ENCODE data around the gene NPAT. TPM values are rescaled to one million over a fixed set of nuclear protein-coding genes. Genes with fewer than 3 reads are reported as not detected.

The NPAT gene
- 11.7 TPM for polyA plus RNA-seq (2013, experiment 1 of 2)
- 15.8 TPM for polyA plus RNA-seq (2013, experiment 2 of 2)

- Histone ChIP-seq H3K4me3 (ENCODE audit: low read length) (peak within 1 kb of the TSS; percentile 90), H3K27ac (ENCODE audit: low read depth, low read length) (peak within 1 kb of the TSS; percentile 93), H3K9me3 (ENCODE audit: insufficient read depth, low read depth, low read length) (no peaks in the 10 kb centered on the region), H3K36me3 (ENCODE audit: insufficient read depth, low read length) (peaks cover 13% of the 10 kb centered on the region), H3K9ac (ENCODE audit: low read depth, low read length) (peak within 1 kb of the TSS; percentile 96), H3K4me1 (ENCODE audit: insufficient read depth, low read length) (peaks cover 42% of the 10 kb centered on the region), H3K27me3 (ENCODE audit: insufficient read depth, low read length) (no peaks in the 10 kb centered on the region)
- WGBS = under 1% methylated on average over 70 of the region's 70 CpGs
Observed at GRCh38 chr11:108222574-108223347, at the start of gene NPAT, which contains the start of gene ATM. TSS of gene NPAT (minus strand) at chr11:108222638. CDS start at chr11:108222536, 102 bp downstream. TSS of gene ATM (plus strand) at chr11:108223067. CDS start at chr11:108227625, 4,558 bp downstream.

- no peak overlapping the region for H3K4me3 ChIP-seq (ENCODE audit: low read length)
- no peaks in the 10 kb centered on the region for H3K9me3 ChIP-seq (ENCODE audit: insufficient read depth, low read depth, low read length)
- peaks cover 67% of the 10 kb centered on the region for H3K36me3 ChIP-seq (ENCODE audit: insufficient read depth, low read length)
- no peaks in the 10 kb centered on the region for H3K27me3 ChIP-seq (ENCODE audit: insufficient read depth, low read length)
- no peaks in the 10 kb centered on the region for H3K4me1 ChIP-seq (ENCODE audit: insufficient read depth, low read length)
- no peak overlapping the region for H3K27ac ChIP-seq (ENCODE audit: low read depth, low read length)
- WGBS = 93% methylated on average over 3 of the region's 3 CpGs
- no peak overlapping the region for H3K9ac ChIP-seq (ENCODE audit: low read depth, low read length)
Observed at GRCh38 chr11:108269583-108269982, 47.1 kb upstream of the NPAT start.

- Histone ChIP-seq H3K9ac (ENCODE audit: low read depth, low read length) (no peak overlapping the region), H3K27me3 (ENCODE audit: insufficient read depth, low read length) (no peaks in the 10 kb centered on the region), H3K4me3 (ENCODE audit: low read length) (no peak overlapping the region), H3K36me3 (ENCODE audit: insufficient read depth, low read length) (peaks cover 98% of the 10 kb centered on the region), H3K4me1 (ENCODE audit: insufficient read depth, low read length) (no peaks in the 10 kb centered on the region), H3K9me3 (ENCODE audit: insufficient read depth, low read depth, low read length) (no peaks in the 10 kb centered on the region), H3K27ac (ENCODE audit: low read depth, low read length) (no peak overlapping the region)
- no CpG with 5 or more reads among the region's 1 CpG for WGBS
Observed at GRCh38 chr11:108253176-108253575, 30.7 kb upstream of the NPAT start.

- Histone ChIP-seq H3K4me1 (ENCODE audit: insufficient read depth, low read length) (no peaks in the 10 kb centered on the region), H3K36me3 (ENCODE audit: insufficient read depth, low read length) (peaks cover 81% of the 10 kb centered on the region), H3K27ac (ENCODE audit: low read depth, low read length) (no peak overlapping the region), H3K27me3 (ENCODE audit: insufficient read depth, low read length) (no peaks in the 10 kb centered on the region), H3K9ac (ENCODE audit: low read depth, low read length) (no peak overlapping the region), H3K4me3 (ENCODE audit: low read length) (no peak overlapping the region), H3K9me3 (ENCODE audit: insufficient read depth, low read depth, low read length) (no peaks in the 10 kb centered on the region)
- WGBS = 94% methylated on average over 2 of the region's 2 CpGs
Observed at GRCh38 chr11:108246885-108247284, 24.4 kb upstream of the NPAT start.

GRCh38 chr11:108246308-108246707 is 23.9 kb upstream of the NPAT start:
- H3K27me3 ChIP-seq (ENCODE audit: insufficient read depth, low read length) = no peaks in the 10 kb centered on the region
- no peak overlapping the region for H3K27ac ChIP-seq (ENCODE audit: low read depth, low read length)
- H3K36me3 ChIP-seq (ENCODE audit: insufficient read depth, low read length) = peaks cover 79% of the 10 kb centered on the region
- no peak overlapping the region for H3K4me3 ChIP-seq (ENCODE audit: low read length)
- H3K4me1 ChIP-seq (ENCODE audit: insufficient read depth, low read length) = no peaks in the 10 kb centered on the region
- no peak overlapping the region for H3K9ac ChIP-seq (ENCODE audit: low read depth, low read length)
- H3K9me3 ChIP-seq (ENCODE audit: insufficient read depth, low read depth, low read length) = no peaks in the 10 kb centered on the region
- 87% methylated on average over 3 of the region's 3 CpGs for WGBS

- H3K9ac ChIP-seq (ENCODE audit: low read depth, low read length) = no peak overlapping the region
- H3K4me1 ChIP-seq (ENCODE audit: insufficient read depth, low read length) = no peaks in the 10 kb centered on the region
- H3K4me3 ChIP-seq (ENCODE audit: low read length) = no peak overlapping the region
- H3K9me3 ChIP-seq (ENCODE audit: insufficient read depth, low read depth, low read length) = no peaks in the 10 kb centered on the region
- no peaks in the 10 kb centered on the region for H3K27me3 ChIP-seq (ENCODE audit: insufficient read depth, low read length)
- H3K36me3 ChIP-seq (ENCODE audit: insufficient read depth, low read length) = peaks cover 78% of the 10 kb centered on the region
- WGBS = 87% methylated on average over 2 of the region's 2 CpGs
- H3K27ac ChIP-seq (ENCODE audit: low read depth, low read length) = no peak overlapping the region
Observed at GRCh38 chr11:108242422-108242821, 20.0 kb upstream of the NPAT start.

- Histone ChIP-seq H3K27me3 (ENCODE audit: insufficient read depth, low read length) (no peaks in the 10 kb centered on the region), H3K9ac (ENCODE audit: low read depth, low read length) (no peak overlapping the region), H3K4me1 (ENCODE audit: insufficient read depth, low read length) (no peaks in the 10 kb centered on the region), H3K36me3 (ENCODE audit: insufficient read depth, low read length) (peaks cover 79% of the 10 kb centered on the region), H3K9me3 (ENCODE audit: insufficient read depth, low read depth, low read length) (no peaks in the 10 kb centered on the region), H3K4me3 (ENCODE audit: low read length) (no peak overlapping the region), H3K27ac (ENCODE audit: low read depth, low read length) (no peak overlapping the region)
- WGBS = 91% methylated on average over 3 of the region's 4 CpGs
Observed at GRCh38 chr11:108241330-108242037, 19.0 kb upstream of the NPAT start.

- no peaks in the 10 kb centered on the region for H3K4me1 ChIP-seq (ENCODE audit: insufficient read depth, low read length)
- H3K27me3 ChIP-seq (ENCODE audit: insufficient read depth, low read length) = no peaks in the 10 kb centered on the region
- no peaks in the 10 kb centered on the region for H3K9me3 ChIP-seq (ENCODE audit: insufficient read depth, low read depth, low read length)
- H3K27ac ChIP-seq (ENCODE audit: low read depth, low read length) = no peak overlapping the region
- no peak overlapping the region for H3K4me3 ChIP-seq (ENCODE audit: low read length)
- H3K36me3 ChIP-seq (ENCODE audit: insufficient read depth, low read length) = peaks cover 82% of the 10 kb centered on the region
- no peak overlapping the region for H3K9ac ChIP-seq (ENCODE audit: low read depth, low read length)
Observed at GRCh38 chr11:108239076-108239475, 16.6 kb upstream of the NPAT start.

GRCh38 chr11:108237058-108237481 is 14.6 kb upstream of the NPAT start:
- H3K27ac ChIP-seq (ENCODE audit: low read depth, low read length) = no peak overlapping the region
- no peaks in the 10 kb centered on the region for H3K4me1 ChIP-seq (ENCODE audit: insufficient read depth, low read length)
- 96% methylated on average over 1 of the region's 1 CpG for WGBS
- H3K36me3 ChIP-seq (ENCODE audit: insufficient read depth, low read length) = peaks cover 91% of the 10 kb centered on the region
- H3K9ac ChIP-seq (ENCODE audit: low read depth, low read length) = no peak overlapping the region
- no peaks in the 10 kb centered on the region for H3K27me3 ChIP-seq (ENCODE audit: insufficient read depth, low read length)
- no peaks in the 10 kb centered on the region for H3K9me3 ChIP-seq (ENCODE audit: insufficient read depth, low read depth, low read length)
- H3K4me3 ChIP-seq (ENCODE audit: low read length) = no peak overlapping the region

GRCh38 chr11:108235633-108236032 is 13.2 kb upstream of the NPAT start:
- Histone ChIP-seq H3K36me3 (ENCODE audit: insufficient read depth, low read length) (peaks cover 90% of the 10 kb centered on the region), H3K27me3 (ENCODE audit: insufficient read depth, low read length) (no peaks in the 10 kb centered on the region), H3K27ac (ENCODE audit: low read depth, low read length) (no peak overlapping the region), H3K9ac (ENCODE audit: low read depth, low read length) (no peak overlapping the region), H3K4me3 (ENCODE audit: low read length) (no peak overlapping the region), H3K9me3 (ENCODE audit: insufficient read depth, low read depth, low read length) (no peaks in the 10 kb centered on the region), H3K4me1 (ENCODE audit: insufficient read depth, low read length) (no peaks in the 10 kb centered on the region)
- WGBS = no CpG with 5 or more reads among the region's 2 CpGs

- Histone ChIP-seq H3K4me3 (ENCODE audit: low read length) (no peak overlapping the region), H3K27ac (ENCODE audit: low read depth, low read length) (no peak overlapping the region), H3K9ac (ENCODE audit: low read depth, low read length) (no peak overlapping the region), H3K4me1 (ENCODE audit: insufficient read depth, low read length) (no peaks in the 10 kb centered on the region), H3K36me3 (ENCODE audit: insufficient read depth, low read length) (peaks cover 90% of the 10 kb centered on the region), H3K27me3 (ENCODE audit: insufficient read depth, low read length) (no peaks in the 10 kb centered on the region), H3K9me3 (ENCODE audit: insufficient read depth, low read depth, low read length) (no peaks in the 10 kb centered on the region)
- WGBS = 83% methylated on average over 1 of the region's 1 CpG
Observed at GRCh38 chr11:108235192-108235591, 12.8 kb upstream of the NPAT start.
